Measurements from ENCODE around the gene AOC3. TPM values are rescaled to one million over a fixed set of nuclear protein-coding genes. Genes with fewer than 3 reads are reported as not detected.

The AOC3 gene, protein sequence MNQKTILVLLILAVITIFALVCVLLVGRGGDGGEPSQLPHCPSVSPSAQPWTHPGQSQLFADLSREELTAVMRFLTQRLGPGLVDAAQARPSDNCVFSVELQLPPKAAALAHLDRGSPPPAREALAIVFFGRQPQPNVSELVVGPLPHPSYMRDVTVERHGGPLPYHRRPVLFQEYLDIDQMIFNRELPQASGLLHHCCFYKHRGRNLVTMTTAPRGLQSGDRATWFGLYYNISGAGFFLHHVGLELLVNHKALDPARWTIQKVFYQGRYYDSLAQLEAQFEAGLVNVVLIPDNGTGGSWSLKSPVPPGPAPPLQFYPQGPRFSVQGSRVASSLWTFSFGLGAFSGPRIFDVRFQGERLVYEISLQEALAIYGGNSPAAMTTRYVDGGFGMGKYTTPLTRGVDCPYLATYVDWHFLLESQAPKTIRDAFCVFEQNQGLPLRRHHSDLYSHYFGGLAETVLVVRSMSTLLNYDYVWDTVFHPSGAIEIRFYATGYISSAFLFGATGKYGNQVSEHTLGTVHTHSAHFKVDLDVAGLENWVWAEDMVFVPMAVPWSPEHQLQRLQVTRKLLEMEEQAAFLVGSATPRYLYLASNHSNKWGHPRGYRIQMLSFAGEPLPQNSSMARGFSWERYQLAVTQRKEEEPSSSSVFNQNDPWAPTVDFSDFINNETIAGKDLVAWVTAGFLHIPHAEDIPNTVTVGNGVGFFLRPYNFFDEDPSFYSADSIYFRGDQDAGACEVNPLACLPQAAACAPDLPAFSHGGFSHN
- total RNA-seq = 1 to 10 TPM; 1.0 to 1.4 TPM

DNA sequence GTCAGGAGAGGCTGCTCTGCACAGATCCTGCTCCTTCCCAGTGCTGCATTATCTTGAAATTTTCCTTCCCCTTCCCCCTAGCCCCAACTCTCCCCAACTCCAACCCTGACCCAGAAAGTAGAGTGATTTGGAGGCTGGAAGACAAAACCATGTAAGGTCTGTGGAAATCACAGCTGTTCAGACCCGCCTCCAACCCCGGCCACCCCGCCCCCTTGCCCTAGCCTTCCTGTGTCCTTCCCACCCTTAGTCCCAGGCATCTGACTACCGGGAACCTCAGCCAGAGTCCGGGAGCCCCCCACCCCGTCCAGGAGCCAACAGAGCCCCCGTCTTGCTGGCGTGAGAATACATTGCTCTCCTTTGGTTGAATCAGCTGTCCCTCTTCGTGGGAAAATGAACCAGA lies at the start of gene AOC3:
Gene AOC3, plus strand, starts transcription at position 246 of the 400 bp plus-strand sequence. Its CDS starts 145 bp downstream, at position 391.
- H3K4me1 Mint-ChIP-seq (ENCODE audit: low read depth) = peaks cover 2% of the 10 kb centered on the region
- no peaks in the 10 kb centered on the region for H3K9me3 Mint-ChIP-seq (ENCODE audit: insufficient read depth)
- H3K36me3 Mint-ChIP-seq (ENCODE audit: low read depth) = no peaks in the 10 kb centered on the region
- no peak within 1 kb of the TSS for H3K4me3 Mint-ChIP-seq
- ATAC-seq (no peak), DNase-seq (no peak)
- ChIA-PET CTCF (no interaction called here), POLR2A (no interaction called here)
- H3K27me3 Mint-ChIP-seq (ENCODE audit: low read depth) = no peaks in the 10 kb centered on the region
- H3K27ac Mint-ChIP-seq = no peak within 1 kb of the TSS

DNA sequence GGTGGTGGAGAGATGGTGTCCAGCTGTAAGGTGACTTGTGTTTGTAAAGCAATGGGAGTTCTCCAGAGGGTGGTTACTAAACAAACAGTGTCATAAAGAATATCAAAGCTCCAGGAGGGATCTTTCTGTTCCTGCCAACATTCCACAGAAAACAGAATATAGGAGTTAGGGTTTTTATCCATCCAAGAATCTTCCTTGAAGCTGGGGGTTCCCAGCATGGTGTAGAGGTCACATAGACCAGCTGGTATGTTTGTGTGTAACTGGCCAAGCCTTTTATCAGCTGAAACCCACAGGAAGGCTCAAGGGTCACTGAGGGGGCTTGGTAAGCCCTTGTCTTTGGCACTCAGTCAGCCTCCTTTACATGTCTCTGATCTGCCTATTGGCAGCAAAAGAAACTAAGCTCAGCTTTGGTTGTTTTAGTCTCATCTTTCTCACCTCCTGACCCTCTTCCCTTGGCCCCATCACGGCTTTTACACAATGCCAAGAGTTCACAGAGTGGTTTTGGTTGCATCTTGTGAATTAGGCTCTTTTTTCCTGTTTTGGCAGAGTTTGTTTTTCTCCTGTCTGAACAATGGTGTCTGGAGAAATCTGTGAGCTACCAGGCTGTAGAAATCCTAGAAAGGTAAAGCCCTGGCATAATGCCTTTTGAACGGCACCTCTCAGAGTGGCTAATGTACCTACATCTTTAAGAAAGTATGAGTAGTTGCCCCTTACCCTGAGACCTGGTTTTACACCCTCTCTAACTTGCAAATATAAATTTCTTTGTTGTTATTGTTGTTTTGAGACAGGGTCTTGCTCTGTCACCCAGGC lies 47.7 kb upstream of the AOC3 start:
- no peak overlapping the region for H3K27ac Mint-ChIP-seq
- POLR2A ChIA-PET = no interaction called here
- peaks cover 4% of the 10 kb centered on the region for H3K36me3 Mint-ChIP-seq (ENCODE audit: low read depth)
- ATAC-seq (no peak), DNase-seq (no peak)
- H3K4me1 Mint-ChIP-seq (ENCODE audit: low read depth) = peaks cover 7% of the 10 kb centered on the region
- CTCF ChIA-PET = interaction anchor here (0.7 to 1.3 kb wide), 4 partner anchors 16 to 40 kb away, joined by 3 to 4 read pairs (median 4); partner anchors contain the start of gene BECN1
- H3K4me3 Mint-ChIP-seq = no peak overlapping the region
- no peaks in the 10 kb centered on the region for H3K9me3 Mint-ChIP-seq (ENCODE audit: insufficient read depth)
- H3K27me3 Mint-ChIP-seq (ENCODE audit: low read depth) = peaks cover 5% of the 10 kb centered on the region

DNA sequence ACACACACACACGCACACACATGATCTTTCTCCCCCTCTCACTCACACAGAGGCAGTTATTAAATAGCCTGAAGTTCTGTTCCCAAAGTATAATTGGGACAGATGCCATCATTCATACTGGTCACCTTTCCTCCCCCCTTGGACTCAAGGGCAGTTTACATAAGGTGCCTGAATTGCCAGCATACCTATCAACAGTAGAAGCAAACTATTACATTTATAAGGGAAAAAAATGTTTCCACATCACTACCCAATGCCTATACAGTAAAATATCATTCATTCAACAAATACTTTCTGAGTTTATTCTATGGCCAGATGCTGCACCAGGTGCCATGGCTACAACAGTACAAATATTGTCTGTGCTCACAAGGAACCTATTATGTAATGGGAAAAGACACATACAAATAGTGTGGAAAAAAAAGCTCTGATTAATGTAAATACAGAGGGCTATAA lies 46.1 kb upstream of the AOC3 start:
- no peak overlapping the region for H3K4me3 Mint-ChIP-seq
- H3K4me1 Mint-ChIP-seq (ENCODE audit: low read depth) = no peaks in the 10 kb centered on the region
- H3K9me3 Mint-ChIP-seq (ENCODE audit: insufficient read depth) = no peaks in the 10 kb centered on the region
- ATAC-seq (no peak), DNase-seq (no peak)
- ChIA-PET POLR2A (no interaction called here), CTCF (interaction anchor here (1.4 kb wide), 1 partner anchor 9 kb away, joined by 3 read pairs; no protein-coding TSS in a partner anchor)
- peaks cover 5% of the 10 kb centered on the region for H3K27me3 Mint-ChIP-seq (ENCODE audit: low read depth)
- peaks cover 5% of the 10 kb centered on the region for H3K36me3 Mint-ChIP-seq (ENCODE audit: low read depth)
- H3K27ac Mint-ChIP-seq = no peak overlapping the region

DNA sequence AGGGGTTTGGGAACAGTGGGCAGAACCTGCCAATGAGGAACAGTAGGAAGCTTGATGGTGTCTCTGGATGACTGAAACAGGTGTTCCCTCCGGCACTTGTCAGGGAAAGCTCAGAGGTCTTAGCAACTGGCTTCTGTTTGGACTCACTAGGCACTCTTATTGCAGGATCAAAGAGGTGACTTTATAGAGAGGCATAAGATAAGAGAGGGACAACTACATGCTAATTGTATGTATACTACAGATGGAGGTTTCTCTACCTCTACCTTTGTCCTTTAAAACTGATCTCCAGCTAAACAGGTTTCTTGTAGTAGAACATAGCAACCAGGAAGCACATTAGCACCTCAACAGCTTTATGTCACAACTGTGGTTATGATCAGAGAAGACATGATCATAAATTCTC lies 44.8 kb upstream of the AOC3 start:
- POLR2A ChIA-PET = interaction anchor here (1.2 kb wide), 1 partner anchor 8 kb away, joined by 3 read pairs; the partner anchor contains the start of gene COA3
- Mint-ChIP-seq H3K4me1 (ENCODE audit: low read depth) (no peaks in the 10 kb centered on the region), H3K9me3 (ENCODE audit: insufficient read depth) (no peaks in the 10 kb centered on the region), H3K27me3 (ENCODE audit: low read depth) (peaks cover 3% of the 10 kb centered on the region), H3K27ac (no peak overlapping the region), H3K4me3 (no peak overlapping the region), H3K36me3 (ENCODE audit: low read depth) (peaks cover 14% of the 10 kb centered on the region)
- CTCF ChIA-PET = interaction anchor here (1.2 to 2.0 kb wide), 3 partner anchors 14 to 18 kb away, joined by 3 to 9 read pairs (median 5); partner anchors contain the start of gene BECN1
- no peak for ATAC-seq
- DNase-seq = no peak

DNA sequence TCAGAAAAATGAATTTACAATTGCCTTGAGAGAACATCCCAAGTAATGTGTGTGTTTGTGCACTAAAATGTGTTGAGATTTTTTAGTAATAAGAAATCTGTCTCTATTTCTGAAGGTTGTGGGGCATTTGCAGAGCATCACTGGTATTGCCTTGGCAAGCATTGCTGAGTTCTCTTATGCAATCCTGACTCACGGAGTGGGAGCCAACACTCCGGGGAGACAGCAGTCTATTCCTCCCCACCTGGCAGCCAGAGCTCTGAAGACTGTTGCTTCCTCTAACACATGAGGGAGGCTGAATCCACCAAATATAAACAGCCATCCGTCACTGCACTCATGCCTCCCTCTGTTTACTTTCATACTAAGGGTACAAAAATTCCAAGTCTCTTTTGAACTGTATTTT lies 41.7 kb upstream of the AOC3 start:
- DNase-seq (no peak), ATAC-seq (no peak)
- Mint-ChIP-seq H3K27me3 (ENCODE audit: low read depth) (no peaks in the 10 kb centered on the region), H3K27ac (no peak overlapping the region), H3K9me3 (ENCODE audit: insufficient read depth) (no peaks in the 10 kb centered on the region), H3K4me1 (ENCODE audit: low read depth) (no peaks in the 10 kb centered on the region), H3K4me3 (no peak overlapping the region), H3K36me3 (ENCODE audit: low read depth) (peaks cover 27% of the 10 kb centered on the region)
- CTCF ChIA-PET = interaction anchor here (1.1 to 1.8 kb wide), 2 partner anchors 11 to 231 kb away, joined by 3 to 9 read pairs; partner anchors contain the start of gene PSMC3IP
- POLR2A ChIA-PET = no interaction called here

DNA sequence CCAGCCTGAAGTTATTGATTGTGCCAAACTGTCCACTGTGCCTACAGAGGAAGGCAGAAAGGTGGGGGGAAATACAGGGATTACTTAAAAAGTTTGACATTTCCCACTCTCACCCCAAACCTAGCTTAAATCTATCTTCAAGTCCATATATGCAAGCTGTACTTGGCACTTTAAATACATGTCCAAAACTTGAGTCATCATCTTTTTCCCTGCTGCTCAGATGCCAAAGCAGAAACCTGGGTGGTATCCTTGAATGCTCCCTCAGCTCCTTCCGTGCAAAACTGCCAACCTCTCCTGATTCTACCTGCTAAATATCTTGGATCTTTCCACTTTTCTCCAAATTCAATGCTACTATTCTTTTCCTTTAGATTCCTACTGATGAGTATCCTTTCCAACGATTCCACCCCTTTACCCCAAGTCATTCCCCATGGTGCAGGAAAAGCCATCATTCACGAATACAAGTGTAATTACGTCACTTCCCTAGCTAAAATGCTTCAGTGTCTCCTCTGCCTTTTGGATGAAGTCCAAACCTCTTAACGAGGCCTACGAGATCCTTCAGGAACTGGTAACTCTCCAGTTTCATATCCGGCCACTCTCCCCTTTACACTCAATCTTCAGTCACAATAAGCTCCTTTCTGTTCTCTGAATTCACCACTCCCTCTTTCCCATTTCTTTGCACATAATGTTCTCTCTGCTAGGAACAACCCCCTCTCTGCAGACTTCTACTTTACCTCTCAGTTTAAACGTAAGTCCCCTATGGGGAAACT lies 36.2 kb upstream of the AOC3 start:
- Mint-ChIP-seq H3K27me3 (ENCODE audit: low read depth) (no peaks in the 10 kb centered on the region), H3K4me3 (no peak overlapping the region), H3K4me1 (ENCODE audit: low read depth) (no peaks in the 10 kb centered on the region), H3K27ac (no peak overlapping the region), H3K9me3 (ENCODE audit: insufficient read depth) (no peaks in the 10 kb centered on the region), H3K36me3 (ENCODE audit: low read depth) (peaks cover 56% of the 10 kb centered on the region)
- ChIA-PET POLR2A (interaction anchor here (3.3 kb wide), 1 partner anchor 10 kb away, joined by 12 read pairs; the partner anchor contains the start of gene BECN1), CTCF (interaction anchor here (1.4 kb wide), 2 partner anchors 10 to 51 kb away, joined by 3 to 4 read pairs; no protein-coding TSS in a partner anchor)
- ATAC-seq (no peak), DNase-seq (no peak)

DNA sequence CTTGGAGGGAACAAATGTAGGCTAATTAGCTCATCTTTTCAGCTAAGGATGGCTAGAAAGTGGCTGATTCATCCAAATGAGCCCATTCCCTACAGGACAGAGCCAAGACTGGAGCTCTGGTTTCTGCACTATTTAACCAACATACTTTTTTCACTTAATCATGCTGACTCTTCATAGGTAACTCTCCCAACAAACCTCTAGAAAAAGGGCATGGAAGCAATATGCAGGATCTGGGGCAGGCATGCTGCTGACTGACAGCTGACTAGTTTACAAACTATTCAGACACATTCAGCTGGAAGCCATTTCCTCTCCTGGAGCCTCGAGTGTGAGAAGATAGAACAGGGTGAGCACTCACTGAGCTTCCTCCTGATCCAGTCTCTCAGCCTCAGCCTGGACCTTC lies 33.1 kb upstream of the AOC3 start:
- Mint-ChIP-seq H3K36me3 (ENCODE audit: low read depth) (peaks cover 57% of the 10 kb centered on the region), H3K9me3 (ENCODE audit: insufficient read depth) (no peaks in the 10 kb centered on the region), H3K4me3 (no peak overlapping the region), H3K27me3 (ENCODE audit: low read depth) (no peaks in the 10 kb centered on the region), H3K27ac (no peak overlapping the region), H3K4me1 (ENCODE audit: low read depth) (peaks cover 16% of the 10 kb centered on the region)
- POLR2A ChIA-PET = no interaction called here
- DNase-seq (no peak), ATAC-seq (no peak)
- CTCF ChIA-PET = interaction anchor here (1.0 to 4.7 kb wide), 4 partner anchors 19 to 111 kb away, joined by 3 to 21 read pairs (median 3); partner anchors contain the start of genes CNTD1 and COA3

DNA sequence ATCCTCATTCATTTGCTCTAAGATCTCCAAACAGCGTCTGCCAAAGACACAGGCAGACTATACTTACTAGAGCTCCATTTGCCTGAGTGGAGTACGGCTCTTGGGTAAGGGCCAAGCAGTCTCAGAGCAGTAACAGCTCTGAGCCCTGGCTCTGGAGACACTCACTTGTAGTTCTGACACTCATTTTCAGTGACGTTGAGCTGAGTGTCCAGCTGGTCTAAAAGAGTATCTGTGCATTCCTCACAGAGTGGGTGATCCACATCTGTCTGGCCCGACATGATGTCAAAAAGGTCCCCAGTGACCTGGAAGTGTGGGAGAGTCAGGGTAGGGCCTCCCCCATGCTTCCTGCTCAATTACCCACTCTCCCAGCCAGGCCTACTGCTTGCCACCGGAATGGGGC lies 32.6 kb upstream of the AOC3 start:
- H3K36me3 Mint-ChIP-seq (ENCODE audit: low read depth) = peaks cover 57% of the 10 kb centered on the region
- peaks cover 20% of the 10 kb centered on the region for H3K4me1 Mint-ChIP-seq (ENCODE audit: low read depth)
- no peak overlapping the region for H3K27ac Mint-ChIP-seq
- DNase-seq (no peak), ATAC-seq (no peak)
- H3K27me3 Mint-ChIP-seq (ENCODE audit: low read depth) = no peaks in the 10 kb centered on the region
- CTCF ChIA-PET = interaction anchor here (1.0 to 4.7 kb wide), 4 partner anchors 11 to 110 kb away, joined by 3 to 21 read pairs (median 3); partner anchors contain the start of genes CNTD1 and COA3
- H3K9me3 Mint-ChIP-seq (ENCODE audit: insufficient read depth) = no peaks in the 10 kb centered on the region
- no peak overlapping the region for H3K4me3 Mint-ChIP-seq
- POLR2A ChIA-PET = no interaction called here

DNA sequence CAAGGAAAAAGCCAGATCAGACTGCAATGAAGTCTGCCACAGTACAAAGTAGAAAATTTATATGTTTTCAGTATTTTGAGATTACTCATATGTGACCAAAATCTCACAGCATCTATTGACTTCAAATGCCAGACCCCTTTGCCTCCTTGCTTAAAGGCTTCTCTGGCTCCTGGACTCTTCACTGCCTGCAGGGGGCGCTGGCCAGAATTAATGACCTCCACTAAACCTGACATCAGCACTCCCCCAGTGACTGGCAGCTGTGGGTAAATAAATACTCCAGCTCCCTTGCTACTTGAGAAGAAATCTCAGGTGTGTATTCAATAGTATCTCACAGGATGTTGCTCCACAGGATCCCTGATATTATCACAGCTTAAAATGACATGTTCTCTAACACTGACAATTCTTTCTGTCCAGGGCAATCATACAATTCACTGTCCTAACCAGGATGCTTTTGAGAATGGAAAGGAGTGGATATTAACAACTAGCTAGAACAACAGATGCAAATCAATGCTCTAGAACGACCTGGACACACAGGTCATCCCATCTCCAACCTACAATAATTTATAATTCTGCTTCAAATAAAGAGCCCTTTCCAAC lies 31.0 kb upstream of the AOC3 start:
- ATAC-seq (no peak), DNase-seq (peak; percentile 79)
- POLR2A ChIA-PET = interaction anchor here (0.9 to 5.4 kb wide), 2 partner anchors 13 to 34 kb away, joined by 3 to 72 read pairs; partner anchors contain the start of gene PSME3
- CTCF ChIA-PET = interaction anchor here (0.6 to 4.7 kb wide), 19 partner anchors 9 to 242 kb away, joined by 3 to 29 read pairs (median 4); partner anchors contain the start of genes PSMC3IP and PSME3
- H3K9me3 Mint-ChIP-seq (ENCODE audit: insufficient read depth) = no peaks in the 10 kb centered on the region
- peaks cover 28% of the 10 kb centered on the region for H3K4me1 Mint-ChIP-seq (ENCODE audit: low read depth)
- H3K36me3 Mint-ChIP-seq (ENCODE audit: low read depth) = peaks cover 50% of the 10 kb centered on the region
- peak overlapping the region; percentile 3 for H3K27ac Mint-ChIP-seq
- H3K4me3 Mint-ChIP-seq = no peak overlapping the region
- H3K27me3 Mint-ChIP-seq (ENCODE audit: low read depth) = peaks cover under 1% of the 10 kb centered on the region

DNA sequence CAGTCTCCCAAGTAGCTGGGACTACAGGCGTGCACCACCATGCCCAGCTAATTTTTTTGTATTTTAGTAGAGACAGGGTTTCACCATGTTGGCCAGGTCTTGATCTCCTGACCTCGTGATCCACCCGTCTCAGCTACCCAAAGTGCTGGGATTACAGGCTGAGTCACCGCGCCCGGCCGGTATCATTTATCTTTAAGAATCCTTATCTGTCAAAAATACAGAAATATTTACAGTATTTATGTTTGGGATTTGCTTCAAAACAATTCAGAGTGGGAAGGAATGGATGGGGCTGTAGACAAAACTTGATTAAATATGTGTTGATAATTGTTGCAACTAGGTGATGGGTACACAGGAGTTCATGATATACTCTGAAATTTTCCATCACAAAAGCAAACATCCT lies 29.8 kb upstream of the AOC3 start:
- Mint-ChIP-seq H3K4me1 (ENCODE audit: low read depth) (peaks cover 30% of the 10 kb centered on the region), H3K9me3 (ENCODE audit: insufficient read depth) (no peaks in the 10 kb centered on the region), H3K4me3 (no peak overlapping the region), H3K36me3 (ENCODE audit: low read depth) (peaks cover 41% of the 10 kb centered on the region), H3K27me3 (ENCODE audit: low read depth) (peaks cover 2% of the 10 kb centered on the region), H3K27ac (no peak overlapping the region)
- CTCF ChIA-PET = interaction anchor here (1.5 to 4.7 kb wide), 7 partner anchors 12 to 243 kb away, joined by 4 to 29 read pairs (median 7); partner anchors contain the start of genes PSMC3IP, PSME3, RPL27 and VPS25
- POLR2A ChIA-PET = interaction anchor here (5.4 kb wide), 1 partner anchor 12 kb away, joined by 72 read pairs; the partner anchor contains the start of gene PSME3
- no peak for ATAC-seq
- DNase-seq = no peak

Measured in activated CD8-positive, alpha-beta T cell treated with anti-CD3 and anti-CD28 coated beads, Interleukin-2, amount 10 ng/mL, durations not matched to agents 7 days and 5 days (primary cell).